H1 (cell line): Measurements from ENCODE around the gene KLK8. TPM values are rescaled to one million over a fixed set of nuclear protein-coding genes. Genes with fewer than 3 reads are reported as not detected.

Source experiments
- CTCF ChIA-PET: fragments of 300-600 bp; sonication (Branson Sonifier 250); formaldehyde crosslinking; loops from one replicate; lab custom pipeline; 2021; ENCODE audit not compliant: partially characterized antibody; lab: Charles Lee
- POLR2A ChIA-PET: fragments of 300-600 bp; sonication (Branson Sonifier 250); formaldehyde crosslinking; loops from one replicate; lab custom pipeline; 2021; ENCODE audit warnings: inconsistent platforms; ENCODE audit not compliant: partially characterized antibody; lab: Charles Lee
- DNase-seq, 2 experiments: peaks; one replicate each; pipeline versions ENCODE4 v3.0.0 to v3.0.0-alpha.2; 2010 to 2022; ENCODE audit warnings: low spot score in 2 of 2, low read depth in 1 of 2, mixed read lengths in 1 of 2
- FAIRE-seq: peaks from 2 replicates; lab custom pipeline; 2011; peaks lifted over from hg19 to GRCh38; lab: Jason Lieb, UNC
- H2AFZ ChIP-seq: 2 replicates; pipeline ENCODE4 v1.8.1; 2012; ENCODE audit warnings: low read length, inconsistent platforms
- H2AK5ac ChIP-seq: 2 replicates; pipeline ENCODE4 v1.6.1; 2013; ENCODE audit warnings: low read depth, low read length
- H2BK120ac ChIP-seq: replicated peaks from 2 replicates; pipeline ENCODE3; 2013; ENCODE audit warnings: low read depth, low read length, inconsistent platforms
- H2BK12ac ChIP-seq: 2 replicates; pipeline ENCODE4 v1.6.1; 2013; ENCODE audit warnings: low read depth, low read length
- H2BK15ac ChIP-seq: 2 replicates; pipeline ENCODE4 v1.6.1; 2013; ENCODE audit warnings: low read length
- H2BK20ac ChIP-seq: 2 replicates; pipeline ENCODE4 v1.6.1; 2013; ENCODE audit warnings: low read length
- H2BK5ac ChIP-seq: 2 replicates; pipeline ENCODE4 v1.6.1; 2013; ENCODE audit warnings: low read depth, low read length
- H3K14ac ChIP-seq: 2 replicates; pipeline ENCODE4 v1.6.1; 2013; ENCODE audit warnings: inconsistent platforms; ENCODE audit not compliant: insufficient read length
- H3K18ac ChIP-seq: 2 replicates; pipeline ENCODE4 v1.6.1; 2013; ENCODE audit warnings: low read length; ENCODE audit errors: extremely low read depth
- H3K23ac ChIP-seq: 2 replicates; pipeline ENCODE4 v1.6.1; 2013; ENCODE audit warnings: inconsistent platforms; ENCODE audit not compliant: insufficient read length
- H3K23me2 ChIP-seq: 2 replicates; pipeline ENCODE4 v1.6.1; 2013; ENCODE audit warnings: low read depth, low read length
- H3K27ac ChIP-seq: 2 replicates; pipeline ENCODE4 v1.6.1; 2011; ENCODE audit warnings: low read depth, low read length, inconsistent platforms
- H3K27me3 ChIP-seq, 4 experiments: replicated peaks in 1 of 4; 1 replicate in 1 of 4; 2 replicates in 3 of 4; pipeline versions ENCODE4 v1.6.1 to v1.8.1; 2011 to 2013; ENCODE audit warnings: low read length in 3 of 4, mild to moderate bottlenecking in 3 of 4, inconsistent platforms in 2 of 4, mixed read lengths in 2 of 4, moderate library complexity in 1 of 4; ENCODE audit not compliant: control insufficient read depth in 3 of 4, insufficient read depth in 3 of 4; ENCODE audit errors: extremely low read depth in 1 of 4
- H3K36me3 ChIP-seq, 4 experiments: 2 replicates each; pipeline versions ENCODE4 v1.6.1 to v1.8.1; 2011 to 2013; ENCODE audit warnings: mild to moderate bottlenecking in 4 of 4, low read length in 3 of 4, moderate library complexity in 2 of 4, control low read depth in 1 of 4, inconsistent platforms in 1 of 4; ENCODE audit not compliant: insufficient read depth in 4 of 4, control insufficient read depth in 2 of 4
- H3K4ac ChIP-seq: replicated peaks from 2 replicates; pipeline ENCODE3; 2013; ENCODE audit warnings: low read length, low read depth, mixed read lengths, inconsistent platforms; ENCODE audit not compliant: insufficient read length
- H3K4me1 ChIP-seq, 4 experiments: replicated peaks in 1 of 4; 1 replicate in 1 of 4; 2 replicates in 3 of 4; pipeline versions ENCODE4 v1.6.1 to v1.8.1; 2011 to 2013; ENCODE audit warnings: low read length in 3 of 4, inconsistent platforms in 2 of 4, mixed read lengths in 1 of 4; ENCODE audit not compliant: insufficient read depth in 4 of 4, control insufficient read depth in 3 of 4
- H3K4me2 ChIP-seq, 2 experiments: 2 replicates each; pipeline versions ENCODE4 v1.6.1 to v1.8.1; 2011 to 2013; ENCODE audit warnings: low read depth in 2 of 2, low read length in 2 of 2, control low read depth in 1 of 2, inconsistent platforms in 1 of 2, mild to moderate bottlenecking in 1 of 2; ENCODE audit not compliant: insufficient read depth in 1 of 2
- H3K4me3 ChIP-seq, 4 experiments: fragments of 200-600, 300-600 bp in 1 of 4; sonication (generic), shearing (Covaris generic), sonication (Bioruptor Twin) in 1 of 4; 2 replicates each; pipeline versions ENCODE4 v1.5.1 to v1.8.1; 2011 to 2016; ENCODE audit warnings: low read length in 4 of 4, low read depth in 3 of 4, control low read depth in 2 of 4, inconsistent platforms in 2 of 4, mild to moderate bottlenecking in 2 of 4, mixed read lengths in 1 of 4, moderate library complexity in 1 of 4; ENCODE audit not compliant: insufficient read depth in 2 of 4; ENCODE audit errors: extremely low read depth in 1 of 4
- H3K56ac ChIP-seq: replicated peaks from 2 replicates; pipeline ENCODE3; 2013; ENCODE audit warnings: low read depth, mild to moderate bottlenecking, mixed read lengths, low read length, inconsistent platforms; ENCODE audit not compliant: insufficient read length
- H3K79me1 ChIP-seq: 2 replicates; pipeline ENCODE4 v1.6.1; 2013; ENCODE audit warnings: low read depth, low read length, control low read depth
- H3K79me2 ChIP-seq, 2 experiments: 2 replicates each; pipeline versions ENCODE4 v1.6.1 to v1.8.1; 2012 to 2013; ENCODE audit warnings: low read length in 2 of 2, mild to moderate bottlenecking in 2 of 2, inconsistent platforms in 1 of 2; ENCODE audit not compliant: insufficient read depth in 2 of 2, control insufficient read depth in 1 of 2
- H3K9ac ChIP-seq, 4 experiments: replicated peaks in 1 of 4; 1 replicate in 1 of 4; 2 replicates in 3 of 4; pipeline versions ENCODE4 v1.6.1 to v1.8.1; 2011 to 2013; ENCODE audit warnings: low read depth in 3 of 4, low read length in 3 of 4, control low read depth in 2 of 4, mild to moderate bottlenecking in 2 of 4, moderate library complexity in 2 of 4, inconsistent platforms in 1 of 4; ENCODE audit errors: extremely low read depth in 1 of 4
- H3K9me3 ChIP-seq, 2 experiments: 2 replicates each; pipeline versions ENCODE4 v1.6.1 to v1.8.1; 2012 to 2013; ENCODE audit warnings: mild to moderate bottlenecking in 2 of 2, moderate library complexity in 2 of 2, control low read depth in 1 of 2, inconsistent platforms in 1 of 2, low read depth in 1 of 2, low read length in 1 of 2, mixed read lengths in 1 of 2; ENCODE audit not compliant: insufficient read depth in 2 of 2
- H4K20me1 ChIP-seq, 2 experiments: replicated peaks in 1 of 2; 2 replicates each; pipeline versions ENCODE3 to v1.8.1; 2011 to 2013; ENCODE audit warnings: inconsistent platforms in 2 of 2, low read length in 2 of 2, mild to moderate bottlenecking in 1 of 2; ENCODE audit not compliant: insufficient read depth in 2 of 2, control insufficient read depth in 1 of 2
- H4K5ac ChIP-seq: 2 replicates; pipeline ENCODE4 v1.6.1; 2013; ENCODE audit warnings: low read length, low read depth, mixed read lengths, inconsistent platforms; ENCODE audit not compliant: insufficient read length
- H4K8ac ChIP-seq: 2 replicates; pipeline ENCODE4 v1.8.0; 2013; ENCODE audit warnings: mild to moderate bottlenecking, moderate library complexity, low read length, inconsistent platforms; ENCODE audit not compliant: insufficient read depth; ENCODE audit errors: extremely low read depth
- H4K91ac ChIP-seq: replicated peaks from 2 replicates; pipeline ENCODE3; 2013; ENCODE audit warnings: low read length, mixed read lengths, inconsistent platforms; ENCODE audit not compliant: insufficient read length
- CBX8 ChIP-seq: fragments of 300-800, 300-1000 bp; sonication (generic); IDR thresholded peaks from 2 replicates; pipeline ENCODE4 v1.7.1; 2016; ENCODE audit warnings: low read depth, low read length, borderline replicate concordance
- CEBPB ChIP-seq: IDR thresholded peaks from 2 replicates; pipeline ENCODE4 v1.6.1; 2012; ENCODE audit warnings: low read depth, low read length
- CHD1 ChIP-seq: IDR thresholded peaks from 2 replicates; pipeline ENCODE4 v1.6.1; 2012; ENCODE audit warnings: low read depth, low read length, improper control_type of control experiment
- FOSL1 ChIP-seq: IDR thresholded peaks from 2 replicates; pipeline ENCODE4 v1.6.1; 2011; ENCODE audit warnings: mild to moderate bottlenecking, low read depth, low read length, moderate library complexity; ENCODE audit not compliant: insufficient read depth
- NANOG ChIP-seq: IDR thresholded peaks from 2 replicates; pipeline ENCODE4 v1.6.1; 2011; ENCODE audit warnings: low read length, low read depth, mild to moderate bottlenecking, inconsistent platforms; ENCODE audit not compliant: insufficient read depth, poor library complexity, severe bottlenecking
- RXRA ChIP-seq: IDR thresholded peaks from 2 replicates; pipeline ENCODE4 v1.6.1; 2011; ENCODE audit warnings: low read depth, mild to moderate bottlenecking, low read length, moderate library complexity; ENCODE audit not compliant: insufficient read depth
- SUZ12 ChIP-seq: fragments of 200-600 bp; sonication (generic); IDR thresholded peaks from 2 replicates; pipeline ENCODE4 v1.6.1; 2012; ENCODE audit warnings: mild to moderate bottlenecking, inconsistent platforms, low read length, moderate library complexity, mixed read lengths
- WGBS, 2 experiments: shearing (Covaris generic) in 1 of 2; methylation state at CpG; one replicate each; pipeline versions ENCODE4 v1.1.6 to v1.1.7; 2013 to 2015; ENCODE audit warnings: low lambda C conversion rate in 2 of 2, mixed read lengths in 2 of 2, inconsistent platforms in 1 of 2, low coverage in 1 of 2, missing lambda C conversion rate in 1 of 2; ENCODE audit not compliant: insufficient replicate concordance in 2 of 2, insufficient coverage in 1 of 2, insufficient read length in 1 of 2; ENCODE audit errors: extremely low coverage in 1 of 2, missing lambda C conversion rate in 1 of 2; 5-methylcytosine and 5-hydroxymethylcytosine counted together
- polyA plus RNA-seq, 7 experiments: library from polyadenylated mRNA; depleted of rRNA in 3 of 7; stranded (reverse) in 5 of 7; unstranded in 2 of 7; fragments of >200 nt in 5 of 7; fragments of 200-250 nt in 2 of 7; gene quantifications; 1 replicate in 5 of 7; 2 replicates in 1 of 7; 4 replicates in 1 of 7; pipeline versions ENCODE4 v1.2.1 to v1.2.3, GENCODE V29; 2011 to 2013; ENCODE audit warnings: missing spikeins in 2 of 7, mixed read lengths in 2 of 7
- total RNA-seq: library from RNA; stranded (reverse); fragmentation: NEBNext Ultra II Directional; extraction: Animal tissue kit (Norgen Biotek cat#: 25700); gene quantifications from 2 replicates; pipeline ENCODE4 v1.2.1, GENCODE V29; 2021

Gene KLK8
- total and polyA plus RNA-seq, 2 of the 8 experiments (the other 6 are each of a cell fraction or from before 2014, with no cell fraction given): 2.9 to 3.6 TPM

GRCh38 chr19:50979758-50980157 lies 21.6 kb downstream of the KLK8 start:
- Histone ChIP-seq H3K4me2 (peak overlapping the region in 1 of 2 experiments; percentile 20; a peak in 1 of 4 replicates), H3K27ac (no peak overlapping the region), H4K5ac (no peak overlapping the region), H3K23ac (no peak overlapping the region), H2BK120ac (no peak overlapping the region), H4K91ac (peak overlapping the region; percentile 36), H2BK15ac (no peak overlapping the region), H3K36me3 (0 out of 8 replicates have a peak, but pooled peaks cover 0 to 3% (median 0%) of the 10 kb centered on the region in 4 experiments), H3K4ac (no peak overlapping the region), H3K56ac (no peak overlapping the region), H3K9ac (no peak overlapping the region), H3K14ac (no peak overlapping the region), H3K79me1 (no peaks in the 10 kb centered on the region), H2AFZ (no peak overlapping the region), H2BK20ac (no peak overlapping the region), H4K20me1 (no peaks in the 10 kb centered on the region), H2BK12ac (no peak overlapping the region; the same call in 1 of the 2 replicates), H2BK5ac (no peak overlapping the region)
- DNase-seq (no peak), FAIRE-seq (no peak)
- CTCF ChIA-PET: interaction anchor here (1.2 to 1.3 kb wide), 3 partner anchors 23 to 117 kb away, joined by 3 to 4 read pairs (median 3); no protein-coding TSS in a partner anchor
- TF ChIP-seq CHD1: no peak
- no peak for TF ChIP-seq RXRA
- TF ChIP-seq FOSL1: no peak
- TF ChIP-seq CBX8: no peak
- no peak for TF ChIP-seq NANOG
- TF ChIP-seq SUZ12: no peak
- no peak for TF ChIP-seq CEBPB
- TF ChIP-seq, all 59 proteins: peak for 0
- Histone ChIP-seq H3K4me3 (no peak overlapping the region), H4K8ac (no peak overlapping the region), H3K23me2 (peaks cover 2% of the 10 kb centered on the region; the same call in 1 of the 2 replicates), H3K18ac (no peak overlapping the region), H3K9me3 (no peaks in the 10 kb centered on the region), H2AK5ac (no peak overlapping the region), H3K79me2 (no peaks in the 10 kb centered on the region), H3K27me3 (peaks cover 0 to 6% (median 1%) of the 10 kb centered on the region in 4 experiments; a peak in 2 of 7 replicates), H3K4me1 (peaks cover 3 to 30% (median 16%) of the 10 kb centered on the region in 4 experiments; a peak in 5 of 7 replicates)
- POLR2A ChIA-PET: interaction anchor here (0.7 to 1.1 kb wide), 3 partner anchors 13 to 37 kb away, joined by 3 to 4 read pairs (median 4); no protein-coding TSS in a partner anchor
- WGBS, 2 experiments: 52% methylated on average over 7 of the region's 8 CpGs; no CpG with 5 or more reads in 1 of the 2 experiments
